NCI-H2171 (cell line): ENCODE results near the gene SNAI3.

Experiments used
- DNase-seq: peaks from one replicate; lab custom pipeline; 2025; lab: John Stamatoyannopoulos, UW

Gene SNAI3

DNA sequence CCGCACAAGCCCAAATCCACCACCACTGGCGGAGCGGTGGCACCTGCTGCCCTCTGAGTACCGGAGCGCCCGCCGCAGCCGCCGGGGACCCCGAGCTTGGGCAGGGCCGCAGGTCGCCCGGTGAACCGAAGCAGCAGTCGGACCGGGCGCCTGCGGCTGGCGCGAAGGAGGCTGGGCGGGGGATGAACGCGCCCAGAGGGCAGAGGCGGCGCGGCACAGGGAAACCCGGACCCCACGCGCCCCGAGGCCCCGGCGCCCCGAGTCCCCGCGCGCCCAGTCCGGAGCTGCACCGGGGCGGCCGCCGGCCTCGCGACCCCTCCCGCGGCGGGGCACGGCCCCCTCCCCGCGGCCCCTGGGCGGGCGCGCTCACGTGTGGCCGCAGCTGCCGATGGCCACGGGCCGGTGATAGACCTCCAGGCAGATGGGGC lies 19.5 kb upstream of the SNAI3 start:
- no peak for DNase-seq

DNA sequence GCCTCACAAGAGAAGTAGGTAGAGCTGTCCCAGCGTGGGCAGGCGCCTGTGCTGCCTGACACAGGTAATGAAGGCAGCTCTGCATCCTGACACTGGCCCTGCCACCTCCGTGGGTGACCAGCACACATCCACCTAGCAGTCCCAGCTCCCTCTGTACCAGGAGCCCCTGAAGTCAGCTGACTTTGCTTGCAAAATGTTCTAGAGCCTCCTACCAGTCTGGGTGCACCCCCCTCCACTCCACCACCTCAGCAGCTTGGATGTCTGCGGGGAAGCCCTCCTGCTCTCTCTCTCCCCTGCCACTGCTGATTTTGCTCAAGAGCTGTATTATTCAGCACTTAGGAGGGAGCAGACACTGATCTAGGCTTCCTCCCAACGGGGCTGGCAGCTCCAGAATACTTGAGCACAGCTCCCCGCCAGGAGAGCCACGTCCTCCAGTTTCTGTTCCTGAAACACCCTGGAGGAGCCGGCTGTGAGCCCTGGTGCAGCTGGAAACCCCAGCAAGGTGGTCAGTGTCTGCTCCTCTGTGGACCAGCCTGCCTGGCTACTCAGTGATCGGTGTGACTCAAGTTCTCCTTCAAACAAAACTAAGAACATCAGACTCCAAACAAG lies 18.9 kb upstream of the SNAI3 start:
- DNase-seq: no peak

DNA sequence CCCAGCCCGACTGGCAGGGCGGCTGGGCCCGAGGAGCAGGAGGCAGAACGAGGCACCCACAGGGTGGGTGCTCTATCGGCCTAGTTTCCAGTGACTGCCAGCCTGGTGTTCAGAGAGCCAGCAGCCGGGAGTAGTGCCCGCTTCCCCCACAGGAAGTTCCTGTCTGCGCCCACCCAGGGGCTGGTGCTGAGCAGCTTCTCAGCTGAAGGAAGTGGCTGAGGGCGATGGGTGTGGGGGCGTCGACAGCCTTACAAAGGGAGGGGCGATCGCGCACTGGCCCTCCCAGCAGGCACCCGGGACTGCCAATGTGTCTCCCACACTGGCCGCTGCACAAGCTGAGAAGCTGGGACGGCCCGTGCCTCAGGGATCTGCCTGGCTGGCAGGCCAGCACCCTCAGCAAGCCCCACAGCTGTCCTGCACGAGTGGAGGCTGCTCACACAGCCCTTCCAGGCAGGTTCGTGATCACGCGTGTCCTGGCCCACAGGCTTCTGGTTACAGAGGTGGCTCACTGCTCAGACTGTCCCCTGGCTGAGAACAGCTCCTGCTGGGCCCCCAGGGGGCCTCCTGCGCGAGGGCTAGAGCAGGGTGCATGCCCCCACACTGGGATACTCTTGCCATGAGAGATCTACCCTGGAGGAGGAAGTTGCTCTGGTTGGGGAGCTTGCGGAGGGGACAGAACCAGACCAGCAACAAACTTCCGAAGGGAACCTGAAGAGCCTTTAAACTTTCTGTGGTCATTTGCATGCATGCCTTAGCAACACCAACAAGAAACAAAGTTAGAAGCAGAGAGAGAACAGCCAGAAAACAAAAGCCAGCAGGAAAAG lies 17.4 kb upstream of the SNAI3 start:
- no peak for DNase-seq

DNA sequence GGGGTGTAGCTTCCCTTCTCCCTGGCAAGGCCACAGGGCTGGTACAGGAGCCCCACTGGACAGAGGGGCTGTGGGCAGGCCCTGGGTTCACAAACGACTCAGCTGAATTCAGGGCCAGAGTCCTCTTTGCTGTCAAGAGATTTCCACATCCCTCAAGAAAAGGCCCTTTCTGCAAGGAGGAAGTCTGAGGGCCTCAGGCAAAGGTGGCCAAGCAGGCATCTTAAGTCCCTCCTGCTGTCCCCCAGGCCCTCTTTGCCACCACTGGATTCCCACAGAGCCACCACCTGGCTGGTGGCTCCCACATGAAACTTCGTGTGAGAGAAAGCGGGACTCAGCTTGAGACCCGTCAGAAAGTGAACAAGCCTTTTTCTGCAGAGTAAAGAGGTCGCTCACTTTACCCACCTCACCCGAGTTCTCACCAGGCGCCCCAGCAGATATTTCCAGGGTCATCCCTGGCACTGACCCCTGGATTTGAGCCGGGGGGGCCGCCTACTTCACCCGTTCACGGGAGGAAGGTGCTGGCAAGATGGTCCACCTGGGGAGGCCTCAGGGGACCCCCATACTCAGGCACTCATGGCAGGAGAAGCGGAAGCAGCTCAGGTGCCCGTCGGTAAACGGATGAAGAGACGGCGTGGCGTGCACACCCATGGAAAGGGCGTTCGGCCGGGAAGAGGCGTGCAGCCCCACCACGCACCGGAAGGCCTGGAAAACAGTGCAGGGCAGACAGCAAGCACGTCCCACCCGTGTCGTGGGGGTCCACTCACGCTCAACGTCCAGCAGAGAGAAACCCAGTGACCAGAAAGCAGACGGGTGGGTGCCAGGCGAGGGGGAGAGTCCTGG lies 16.3 kb upstream of the SNAI3 start:
- no peak for DNase-seq

DNA sequence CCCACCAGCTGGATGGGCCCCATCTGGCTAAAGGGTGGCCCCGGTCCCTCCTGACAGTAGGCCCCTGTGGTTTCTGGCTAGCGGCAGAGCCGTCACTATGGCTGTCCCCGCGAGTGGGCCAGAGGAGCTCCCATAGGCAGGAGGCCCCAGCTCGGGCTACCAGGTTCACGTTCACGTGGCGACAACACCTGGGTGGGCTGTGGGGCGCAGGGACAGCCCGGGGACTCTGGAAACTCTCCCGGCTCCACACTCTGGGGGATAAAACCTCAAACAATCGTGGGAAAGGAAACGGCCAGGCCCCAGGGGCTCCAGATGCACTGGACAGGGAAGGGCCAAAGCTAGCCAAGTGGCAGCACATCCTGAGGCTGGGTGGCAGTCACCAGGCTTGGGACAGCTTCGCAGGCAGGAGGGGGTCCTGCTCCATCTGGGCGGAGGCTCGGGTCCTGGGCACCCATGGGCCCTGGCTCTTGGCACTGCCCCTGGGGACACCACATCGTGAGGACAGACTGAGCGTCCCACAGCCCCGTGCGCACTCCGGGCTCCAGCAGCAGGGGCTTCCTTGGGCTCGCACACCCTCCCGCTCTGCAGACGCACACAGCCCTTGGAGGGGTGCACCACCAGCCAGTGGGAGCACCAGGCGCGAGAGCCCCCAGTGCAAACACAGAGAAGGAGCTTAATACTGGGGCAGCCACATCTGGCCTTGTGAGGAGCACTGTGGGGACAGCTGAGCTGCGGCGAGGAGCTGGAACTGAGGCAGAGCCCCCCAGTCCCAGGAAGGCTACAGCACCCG lies 15.5 kb upstream of the SNAI3 start:
- no peak for DNase-seq

DNA sequence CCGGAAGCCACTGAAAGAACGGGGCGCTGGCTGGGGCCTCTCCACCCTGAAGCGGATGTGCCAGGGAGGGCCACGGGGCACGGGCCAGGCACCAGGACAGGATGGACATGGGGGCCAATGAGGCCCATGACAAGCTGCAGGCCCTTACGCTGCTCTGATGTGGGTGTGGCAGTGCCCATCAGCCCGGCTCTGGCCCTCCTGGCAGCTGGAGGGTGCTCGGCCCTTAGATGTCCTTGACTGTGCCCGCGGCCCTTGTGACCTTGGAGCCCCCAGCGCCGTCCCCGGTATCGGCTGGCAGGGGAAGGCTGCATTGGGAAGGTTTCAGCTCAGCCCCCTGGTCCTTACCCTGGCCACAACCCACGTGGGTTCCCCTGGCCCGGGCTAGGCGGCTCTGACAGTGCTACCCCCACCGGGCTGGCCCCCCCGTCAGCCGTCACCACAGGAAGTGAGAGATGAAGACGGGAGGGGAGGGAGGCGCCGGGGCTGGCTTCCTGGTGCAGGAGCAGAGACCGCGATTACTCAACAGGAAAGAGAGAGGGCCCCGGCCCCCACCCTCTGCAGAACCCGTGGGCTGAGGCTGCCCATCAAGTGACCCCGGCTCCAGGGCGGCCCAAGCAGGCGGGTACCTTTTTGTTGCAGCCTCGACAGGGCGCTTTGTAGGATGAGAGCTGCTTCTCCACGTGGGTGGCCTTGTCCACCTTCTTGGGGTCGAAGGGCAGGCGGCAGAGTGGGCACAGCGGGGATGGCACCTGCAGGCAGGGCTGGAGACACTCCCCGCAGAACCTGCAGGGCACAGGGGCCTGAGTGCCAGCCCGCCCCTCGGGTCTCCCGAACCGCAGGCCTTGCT lies 14.6 kb upstream of the SNAI3 start:
- no peak for DNase-seq

DNA sequence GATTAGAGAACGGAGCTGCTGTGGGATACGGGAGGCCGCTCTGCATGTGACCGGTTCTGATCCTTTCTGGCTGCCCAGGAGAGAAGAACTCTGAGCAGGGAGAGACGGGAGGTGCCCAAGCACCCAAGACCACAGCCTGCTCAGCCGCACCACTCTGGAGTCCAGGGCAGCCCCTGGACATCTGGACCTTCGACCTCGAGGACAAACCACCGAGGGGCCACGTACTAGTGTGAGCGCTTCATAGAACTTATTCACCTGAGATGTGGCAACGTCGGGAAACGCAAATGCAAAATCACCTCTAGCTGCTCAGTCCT lies 14.0 kb upstream of the SNAI3 start:
- no peak for DNase-seq

DNA sequence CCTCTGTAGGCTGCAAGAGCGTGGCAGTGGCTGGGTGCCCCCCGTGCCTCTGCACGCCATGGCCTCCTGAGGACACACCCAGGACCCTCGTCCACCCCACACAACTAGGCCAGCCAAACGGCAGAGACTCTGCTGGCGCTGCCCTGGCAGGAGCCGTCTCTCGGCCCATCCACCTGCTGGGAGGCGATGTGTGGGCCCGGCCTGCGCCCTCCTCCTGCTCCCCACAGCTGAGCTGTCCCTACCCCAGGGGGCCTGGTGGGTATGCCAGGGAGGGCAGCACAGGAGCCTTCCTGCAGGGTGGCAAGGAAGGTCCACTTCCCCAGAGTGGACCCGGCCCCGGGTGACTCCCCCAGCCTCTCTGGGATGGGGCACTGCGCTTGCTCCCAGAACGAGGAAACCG lies 12.9 kb upstream of the SNAI3 start:
- no peak for DNase-seq

DNA sequence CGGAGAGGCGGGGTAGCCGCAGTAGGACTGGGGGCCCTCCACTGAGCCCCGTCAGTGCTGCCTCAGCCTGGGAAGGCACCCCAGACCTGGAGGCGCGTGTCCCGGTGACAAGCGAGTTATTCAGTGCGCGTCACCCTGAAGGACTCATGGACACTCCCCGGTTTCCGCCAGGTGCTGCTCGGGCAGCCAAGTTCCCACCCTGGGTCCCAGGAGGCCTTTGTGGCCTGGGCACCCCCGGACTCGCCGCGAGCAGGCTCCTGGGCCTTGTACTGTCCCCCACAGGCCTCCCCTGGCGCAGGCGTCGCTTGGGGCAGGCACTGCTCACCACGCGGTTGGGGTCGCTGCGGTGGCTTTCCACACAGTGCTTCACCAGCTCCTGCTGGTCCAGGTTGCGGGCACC lies 12.3 kb upstream of the SNAI3 start:
- DNase-seq: no peak

DNA sequence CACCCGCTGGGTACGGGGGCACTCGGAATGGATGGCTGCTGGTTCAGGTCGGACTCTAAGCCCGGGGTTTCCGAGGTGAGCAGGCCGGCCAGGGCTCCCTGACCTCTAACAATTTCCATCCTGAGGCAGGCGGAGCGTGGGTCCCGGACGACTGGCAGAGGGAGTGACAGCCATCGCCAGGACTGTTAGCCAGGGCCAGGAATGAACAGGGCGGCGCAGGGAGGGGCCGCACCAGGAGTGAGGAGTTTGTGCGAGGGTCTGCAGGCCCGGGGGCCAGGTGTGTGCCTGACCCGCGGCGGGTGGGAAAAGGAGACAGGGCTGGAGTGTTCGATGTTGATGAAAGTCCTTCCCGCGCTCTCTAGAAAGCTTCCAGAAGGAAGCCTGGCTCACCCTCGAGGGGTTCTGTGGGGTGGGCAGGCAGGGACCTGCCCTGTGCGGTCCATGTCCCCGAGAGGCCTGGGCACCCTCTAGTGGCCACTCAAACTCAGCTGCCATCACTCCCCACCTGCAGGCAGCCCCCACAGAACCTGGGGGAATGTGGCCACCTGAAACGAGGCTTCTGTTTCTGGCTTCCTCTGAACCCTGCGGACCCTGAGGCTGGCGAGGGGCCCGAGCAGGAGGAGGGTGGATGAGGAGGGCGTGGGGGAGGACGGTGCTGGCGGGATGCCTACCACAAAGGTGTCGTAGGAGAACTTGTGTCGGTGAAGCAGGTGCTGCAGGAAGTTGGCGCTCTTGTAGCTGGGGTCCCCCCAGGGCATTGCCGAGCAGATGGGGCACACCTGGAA lies 11.7 kb upstream of the SNAI3 start:
- no peak for DNase-seq

DNA sequence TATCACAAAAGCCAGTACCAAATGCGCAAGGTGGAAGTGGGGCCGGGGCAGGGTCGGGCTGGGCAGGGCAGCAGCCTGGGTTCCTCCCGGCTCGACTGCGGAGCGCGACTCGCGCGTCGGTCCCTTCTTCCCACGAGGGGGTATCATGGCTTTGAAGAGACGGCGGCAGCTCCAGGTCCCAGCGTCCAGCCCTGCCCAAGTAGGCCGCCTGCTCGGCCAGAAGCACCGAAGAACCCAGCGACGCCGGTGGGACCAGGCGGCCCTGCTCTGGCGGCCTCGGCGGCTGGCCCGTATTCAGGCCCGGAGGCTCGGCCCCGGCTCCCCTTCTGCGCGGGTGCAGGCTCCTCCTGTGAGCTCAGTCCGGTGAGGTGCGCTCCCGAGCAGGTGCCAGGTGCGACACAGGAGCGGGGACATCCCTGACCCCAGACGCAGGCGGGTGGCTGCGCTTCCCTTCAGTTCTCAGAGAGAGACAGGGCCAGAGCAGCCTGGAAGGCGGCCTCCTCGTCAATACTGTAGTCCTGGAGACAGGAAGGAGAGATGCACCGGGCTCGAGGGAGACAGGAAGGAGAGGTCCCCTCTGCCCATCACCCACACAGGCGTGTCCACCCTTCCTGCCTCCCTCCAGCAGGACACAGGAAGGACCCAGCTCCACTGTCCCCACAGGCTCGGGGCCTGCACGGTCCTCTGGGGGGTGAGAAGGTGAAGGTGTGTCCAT lies 11.0 kb upstream of the SNAI3 start:
- no peak for DNase-seq

DNA sequence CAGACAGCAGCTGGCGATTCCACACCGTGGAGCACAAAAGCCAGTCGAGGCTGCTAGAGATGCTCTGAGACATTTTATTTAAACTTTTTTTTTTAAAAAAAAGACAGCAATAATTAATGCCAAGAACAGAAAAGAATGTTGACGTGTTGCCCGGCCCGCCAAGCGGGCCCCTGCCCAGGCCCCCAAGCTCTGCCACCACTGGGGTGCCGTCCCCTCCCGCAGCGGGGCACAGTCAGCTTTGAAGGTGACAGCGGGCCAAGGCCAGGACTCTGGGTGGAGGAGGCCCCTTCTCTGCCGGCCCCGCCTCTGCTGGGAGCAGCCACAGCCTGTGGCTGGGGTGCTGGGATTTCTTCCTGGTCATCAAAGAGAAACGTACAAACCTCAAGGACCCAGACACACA lies 10.1 kb upstream of the SNAI3 start:
- DNase-seq: no peak

DNA sequence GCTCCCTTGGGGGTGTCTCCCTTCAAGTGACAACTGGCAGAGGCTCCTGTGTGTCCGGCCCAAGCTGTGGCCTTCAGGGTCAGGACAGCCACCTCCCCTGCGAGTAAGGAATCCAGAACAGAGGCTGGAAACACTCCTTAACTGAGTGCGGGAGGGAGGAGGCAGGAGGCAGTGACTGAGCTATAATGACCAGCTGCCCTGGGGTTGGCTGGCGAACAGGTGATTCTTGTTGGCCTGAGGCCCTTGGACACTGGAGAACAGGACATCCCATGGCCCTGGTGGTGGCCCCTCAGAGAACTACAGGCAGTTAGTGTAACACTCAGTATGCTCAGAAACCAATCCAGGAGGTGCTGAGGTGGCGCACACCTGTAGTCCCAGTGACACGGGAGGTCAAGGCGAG lies 9.4 kb upstream of the SNAI3 start:
- no peak for DNase-seq

DNA sequence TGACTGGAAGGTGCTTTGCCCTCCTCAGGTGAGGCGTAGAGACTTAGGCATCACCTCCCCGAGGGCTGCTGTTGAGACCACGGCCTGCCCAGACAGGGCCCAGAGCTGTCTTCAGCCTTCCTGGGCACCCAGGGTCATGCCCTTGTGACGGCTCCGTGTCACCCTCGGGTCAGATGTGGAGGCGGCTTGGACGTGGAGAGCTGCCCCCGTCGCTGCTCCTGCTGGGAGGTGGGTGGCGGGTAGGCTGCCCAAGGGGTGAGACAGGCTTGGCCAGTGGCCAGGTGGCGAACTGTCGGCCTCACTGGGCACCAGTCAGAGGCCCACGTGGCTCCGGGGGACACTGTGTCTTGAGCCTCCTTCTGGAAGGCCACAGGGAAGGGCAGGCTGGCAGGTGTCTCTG lies 8.9 kb upstream of the SNAI3 start:
- no peak for DNase-seq

DNA sequence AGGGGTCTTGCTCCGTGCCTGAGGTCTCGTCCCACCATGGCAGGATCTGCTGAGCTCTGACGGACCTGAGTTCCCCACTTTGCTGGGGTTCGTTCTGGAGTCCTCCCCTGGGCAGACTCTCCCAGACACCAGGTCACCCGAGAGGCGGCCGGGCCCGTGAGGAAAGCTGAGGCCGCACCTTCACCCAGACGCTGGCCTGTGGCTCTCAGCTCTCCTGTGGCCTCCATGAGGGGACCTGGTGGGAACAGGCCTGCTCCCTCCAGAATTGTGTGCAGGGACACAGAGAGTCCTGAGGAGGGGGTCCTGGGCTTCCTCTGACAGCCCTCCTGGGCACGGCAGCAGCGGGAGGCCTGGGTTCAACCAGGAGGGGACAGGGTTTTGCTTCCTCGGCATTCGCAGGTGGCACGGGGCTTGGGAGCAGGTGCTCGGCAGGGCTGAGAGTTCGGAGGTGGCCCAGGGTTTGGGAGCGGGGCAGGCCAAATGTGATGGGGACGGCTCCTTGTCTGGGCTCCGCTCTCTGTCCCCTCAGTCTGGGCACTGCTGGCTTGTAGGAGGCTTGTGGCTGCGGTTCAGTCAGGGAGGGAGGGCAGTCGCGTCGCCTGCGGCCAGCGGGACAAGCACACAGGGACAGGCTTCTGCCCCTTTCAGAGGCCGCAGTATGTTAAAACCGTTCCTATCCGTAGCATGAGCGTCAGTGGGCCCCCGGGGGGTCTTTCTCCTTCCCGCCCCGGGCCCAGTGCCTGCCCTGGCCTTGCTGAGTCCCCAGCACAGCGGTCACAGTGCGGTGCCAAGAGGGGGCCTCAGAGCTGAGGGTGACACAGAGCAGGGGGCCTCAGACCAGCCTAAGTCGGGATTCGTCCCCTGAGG lies 8.1 kb upstream of the SNAI3 start:
- no peak for DNase-seq

DNA sequence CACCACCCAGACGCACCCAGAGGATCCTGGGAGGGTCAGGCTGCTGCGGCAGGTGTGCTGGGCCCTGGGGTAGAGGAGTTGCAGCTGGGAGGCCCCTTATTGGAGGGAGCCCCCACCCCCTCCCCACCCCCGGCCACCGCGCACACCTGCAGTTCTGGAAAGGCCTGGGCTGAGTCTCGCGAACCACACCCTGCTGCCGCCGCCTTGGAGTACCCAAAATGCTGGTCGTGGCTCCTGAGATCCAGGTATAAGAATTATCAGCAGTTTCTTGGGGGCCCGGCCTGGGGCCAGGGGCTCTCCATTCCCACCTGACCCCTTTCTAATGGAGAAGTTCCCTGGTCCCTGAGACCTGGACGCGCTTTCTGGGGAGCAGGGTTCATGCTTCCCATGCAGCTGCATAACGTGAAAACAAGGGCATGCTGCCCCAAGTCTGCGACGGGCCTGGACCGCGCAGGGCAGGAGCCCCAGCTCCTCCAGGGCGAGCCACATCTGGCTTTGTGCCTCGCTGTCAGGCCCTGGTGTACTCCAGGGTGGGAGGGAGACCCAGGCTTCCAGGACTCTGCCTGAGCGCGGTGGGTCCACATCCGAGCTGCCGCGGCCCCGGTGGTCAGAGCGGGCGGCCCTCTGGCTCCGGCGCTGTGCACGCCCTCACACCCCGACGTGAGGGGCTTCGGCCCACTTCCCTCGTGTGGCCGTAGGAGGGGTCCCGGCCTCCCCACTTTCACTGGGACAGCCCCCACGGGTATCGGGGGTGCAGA lies 7.3 kb upstream of the SNAI3 start:
- no peak for DNase-seq

DNA sequence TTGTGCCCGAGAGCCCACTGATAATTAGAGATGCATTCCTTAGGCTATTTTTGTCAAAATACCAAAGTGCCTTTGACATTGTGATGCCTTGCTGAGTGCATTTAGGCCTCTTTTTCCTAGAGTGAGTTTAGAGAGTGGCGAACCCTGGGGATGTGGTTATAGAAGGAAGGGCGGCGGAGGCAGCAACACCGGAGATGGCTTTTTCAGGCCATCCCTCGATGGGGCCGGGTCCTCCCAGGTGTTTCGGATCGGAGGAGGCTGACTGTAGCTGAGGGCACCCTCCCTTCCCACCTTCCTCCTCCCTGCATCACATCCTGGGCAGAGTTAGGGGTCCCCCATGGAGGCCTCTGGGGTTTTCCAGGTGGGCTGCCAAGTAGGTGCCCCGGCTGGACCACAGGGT lies 6.6 kb upstream of the SNAI3 start:
- DNase-seq: no peak

DNA sequence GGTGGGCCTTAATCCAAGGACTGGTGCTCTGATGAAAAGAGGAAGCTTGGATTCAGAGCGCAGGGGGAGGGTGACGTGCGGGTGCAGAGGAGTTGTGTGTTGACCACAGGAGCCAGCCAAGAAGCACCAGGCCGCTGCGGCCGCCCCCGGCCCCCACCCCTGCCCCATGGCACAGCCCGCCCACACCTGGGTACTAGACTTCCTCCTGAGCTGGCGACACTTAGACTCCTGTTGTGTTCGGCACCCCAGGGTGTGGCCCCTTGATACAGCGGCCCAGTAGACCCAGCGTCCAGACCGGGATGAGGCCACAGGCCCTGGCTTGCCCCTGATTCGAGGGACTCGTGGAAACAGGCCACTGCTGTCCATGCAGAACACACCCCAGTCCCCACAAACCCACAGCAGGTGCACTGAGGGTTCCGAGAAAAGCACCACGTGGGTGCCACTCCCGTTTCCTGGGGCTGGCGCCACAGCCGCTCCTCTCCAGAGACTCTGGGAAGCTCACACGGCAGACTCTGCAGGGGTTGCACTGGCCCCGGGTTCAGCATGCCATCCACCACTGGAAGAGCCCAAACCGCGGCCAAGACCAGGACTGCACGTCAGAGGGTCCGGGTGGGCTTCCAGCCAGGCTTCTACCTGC lies 5.7 kb upstream of the SNAI3 start:
- no peak for DNase-seq
